ENCODE measurements around the gene RPS25.
A peak's percentile ranks its signal among the peaks of the same experiment; 100 is the strongest.
"Not testable (repeated sequence)": the region's sequence is repeated elsewhere in the genome, so short reads cannot be mapped to it uniquely, and the experiment has no call there.

The RPS25 gene

DNA sequence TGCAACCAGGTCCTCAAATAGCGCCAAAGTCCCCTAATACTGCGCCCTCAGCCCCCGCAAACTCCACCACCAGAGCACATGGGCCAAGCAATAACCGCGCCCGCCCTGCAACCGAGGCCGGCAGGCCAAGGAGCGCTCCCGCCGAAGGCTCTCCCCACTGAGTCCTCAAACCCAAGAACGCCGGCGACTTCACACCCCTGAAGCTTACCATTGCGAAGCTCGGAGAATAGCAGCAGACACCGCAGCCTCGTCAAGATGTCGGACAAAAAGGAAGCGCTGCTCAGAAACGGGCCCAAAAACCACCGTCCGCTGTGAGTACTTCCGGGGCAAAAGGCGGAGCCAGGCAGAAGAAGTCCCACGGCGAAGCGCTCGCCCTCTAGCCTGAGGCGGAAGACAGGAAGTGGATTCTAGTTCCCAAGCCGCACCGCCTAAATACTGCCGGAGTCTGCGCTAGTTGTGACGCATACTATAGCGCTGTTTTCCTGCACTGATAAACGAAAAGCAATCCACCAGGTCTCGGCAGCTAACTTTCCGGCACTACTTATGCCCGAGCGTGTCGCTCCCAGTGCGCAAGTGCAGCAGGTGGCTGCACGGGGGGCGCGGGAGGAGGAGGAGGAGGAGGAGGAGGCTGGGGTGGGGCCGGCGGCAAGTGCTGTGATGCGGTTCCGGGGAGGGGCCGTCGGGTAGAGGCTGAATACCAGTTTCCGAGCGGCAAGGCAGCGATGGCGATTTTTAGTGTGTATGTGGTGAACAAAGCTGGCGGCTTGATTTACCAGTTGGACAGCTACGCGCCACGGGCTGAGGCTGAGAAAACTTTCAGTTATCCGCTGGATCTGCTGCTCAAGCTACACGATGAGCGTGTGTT, at the start of gene RPS25, which contains the start of gene TRAPPC4:
Gene RPS25, minus strand, starts transcription at position 270 of the 865 bp plus-strand sequence. Its CDS starts 59 bp downstream, at position 211.
Gene TRAPPC4, plus strand, starts transcription at position 693 of the 865 bp plus-strand sequence. Its CDS starts 30 bp downstream, at position 723.
- DNase-seq (ENCODE audit: low read depth in 2 of 3, low spot score in 1 of 3) = peak; percentile 85 to 92 (median 92)

DNA sequence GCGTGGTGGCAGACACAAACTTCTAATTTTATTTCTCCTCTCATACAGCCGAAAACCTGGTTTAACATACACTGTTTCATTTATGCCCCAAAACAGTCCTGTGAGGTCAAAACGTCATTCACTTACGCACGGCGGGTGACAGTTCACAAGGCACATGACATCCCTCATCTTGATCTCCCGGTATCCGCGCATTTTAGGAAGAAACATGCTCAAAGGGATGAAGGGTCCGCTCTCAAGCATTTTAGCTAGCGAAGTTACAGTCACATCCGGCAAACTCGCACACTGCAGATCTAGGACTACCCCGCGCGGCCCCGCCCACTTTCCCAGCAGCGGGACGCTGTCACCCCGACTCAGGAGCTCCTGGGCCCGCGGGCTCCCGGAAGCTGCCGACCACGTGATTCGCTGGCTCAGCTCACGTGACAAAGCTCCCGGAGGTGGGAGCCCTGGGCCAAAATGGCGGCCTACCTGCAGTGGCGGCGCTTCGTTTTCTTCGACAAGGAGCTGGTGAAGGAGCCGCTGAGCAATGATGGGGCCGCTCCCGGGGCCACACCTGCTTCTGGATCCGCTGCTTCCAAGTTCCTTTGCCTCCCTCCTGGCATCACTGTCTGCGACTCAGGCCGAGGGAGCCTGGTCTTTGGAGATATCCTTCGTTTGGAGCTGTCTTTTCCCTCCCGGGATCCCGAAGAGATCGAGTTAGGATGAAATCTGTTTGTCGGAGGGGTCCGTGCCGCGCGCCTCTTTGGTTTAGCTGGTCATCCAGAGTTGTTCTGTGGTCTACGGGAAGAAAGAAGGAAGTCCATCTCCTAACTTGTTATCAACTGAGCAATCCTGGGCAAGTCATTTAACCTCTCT, 49.5 kb upstream of the RPS25 start, which contains the start of gene VPS11:
Gene VPS11, plus strand, starts transcription at position 448 of the 852 bp plus-strand sequence. Its CDS starts 6 bp downstream, at position 454.
- DNase-seq (ENCODE audit: low read depth in 2 of 3, low spot score in 1 of 3) = peak; percentile 95 to 98 (median 96)

DNA sequence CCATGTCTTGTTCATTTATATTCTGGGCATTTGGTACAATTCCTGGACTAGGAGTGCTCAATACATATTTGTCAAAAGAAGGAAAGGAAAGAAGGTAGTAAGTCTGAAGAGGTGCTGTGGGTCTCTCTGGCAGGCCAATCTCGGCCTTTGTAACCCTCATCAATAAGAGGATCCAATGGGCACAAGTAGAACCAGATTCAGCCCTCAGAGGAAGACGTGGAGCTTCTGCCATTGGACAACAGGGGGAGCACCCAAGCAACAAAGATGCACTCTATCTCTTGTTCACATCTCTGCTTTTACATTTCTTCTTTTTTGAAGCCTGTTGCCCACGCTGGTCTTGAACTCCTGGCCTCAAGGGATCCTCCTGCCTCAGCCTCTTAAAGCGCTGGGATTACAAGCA, 47.2 kb upstream of the RPS25 start:
- DNase-seq (ENCODE audit: low read depth in 2 of 3, low spot score in 1 of 3) = peak in 2 of 3 donors; percentile 21 to 37

DNA sequence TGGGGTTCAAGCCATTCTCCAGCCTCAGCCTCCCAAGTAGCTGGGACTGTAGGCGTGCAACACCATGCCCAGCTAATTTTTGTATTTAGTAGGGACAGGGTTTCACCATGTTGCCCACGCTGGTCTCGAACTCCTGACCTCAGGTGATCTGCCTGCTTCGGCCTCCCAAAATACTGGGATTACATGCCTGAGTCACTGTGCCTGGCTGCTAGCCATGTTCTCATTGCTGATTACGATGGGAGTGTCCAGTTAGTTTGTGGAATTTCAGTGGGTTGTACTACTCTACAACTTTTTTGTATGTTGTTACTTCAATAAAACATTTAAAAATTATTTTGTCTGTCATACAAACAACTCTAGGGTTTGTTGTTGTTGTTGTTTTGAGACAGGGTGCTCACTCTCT, 44.6 kb upstream of the RPS25 start:
- no peak for DNase-seq (ENCODE audit: low read depth in 2 of 3, low spot score in 1 of 3)

DNA sequence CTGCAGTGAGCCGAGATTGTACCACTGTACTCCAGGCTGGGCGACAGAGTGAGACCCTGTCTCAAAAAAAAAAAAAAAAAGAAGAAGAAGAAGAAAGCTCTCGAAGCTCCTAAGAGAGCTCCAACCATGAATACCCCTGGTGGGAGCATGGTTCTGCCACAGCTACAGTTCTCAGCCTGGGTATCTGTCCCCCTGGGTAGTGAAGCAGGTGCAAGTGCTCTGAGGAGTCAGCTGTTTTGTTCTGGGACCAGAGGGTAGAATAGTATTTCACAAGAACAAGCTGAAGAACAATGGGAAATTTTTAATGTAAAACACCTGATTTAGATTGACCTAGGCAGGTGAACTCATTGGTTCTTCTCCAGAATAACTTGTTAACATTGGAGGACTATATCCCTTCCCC, 43.1 kb upstream of the RPS25 start:
- no peak for DNase-seq (ENCODE audit: low read depth in 2 of 3, low spot score in 1 of 3)

DNA sequence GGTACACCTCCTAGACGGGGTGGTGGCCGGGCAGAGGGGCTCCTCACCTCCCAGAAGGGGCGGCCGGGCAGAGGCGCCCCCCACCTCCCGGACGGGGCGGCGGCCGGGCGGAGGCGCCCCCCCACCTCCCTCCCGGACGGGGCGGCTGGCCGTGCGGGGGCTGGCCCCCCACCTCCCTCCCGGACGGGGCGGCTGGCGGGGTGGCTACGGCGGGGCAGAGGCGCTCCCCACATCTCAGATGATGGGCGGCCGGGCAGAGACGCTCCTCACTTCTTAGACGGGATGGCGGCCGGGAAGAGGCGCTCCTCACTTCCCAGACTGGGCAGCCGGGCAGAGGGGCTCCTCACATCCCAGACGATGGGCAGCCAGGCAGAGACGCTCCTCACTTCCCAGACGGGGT, 41.0 kb upstream of the RPS25 start:
- not testable (repeated sequence) for DNase-seq (ENCODE audit: low read depth in 2 of 3, low spot score in 1 of 3)

DNA sequence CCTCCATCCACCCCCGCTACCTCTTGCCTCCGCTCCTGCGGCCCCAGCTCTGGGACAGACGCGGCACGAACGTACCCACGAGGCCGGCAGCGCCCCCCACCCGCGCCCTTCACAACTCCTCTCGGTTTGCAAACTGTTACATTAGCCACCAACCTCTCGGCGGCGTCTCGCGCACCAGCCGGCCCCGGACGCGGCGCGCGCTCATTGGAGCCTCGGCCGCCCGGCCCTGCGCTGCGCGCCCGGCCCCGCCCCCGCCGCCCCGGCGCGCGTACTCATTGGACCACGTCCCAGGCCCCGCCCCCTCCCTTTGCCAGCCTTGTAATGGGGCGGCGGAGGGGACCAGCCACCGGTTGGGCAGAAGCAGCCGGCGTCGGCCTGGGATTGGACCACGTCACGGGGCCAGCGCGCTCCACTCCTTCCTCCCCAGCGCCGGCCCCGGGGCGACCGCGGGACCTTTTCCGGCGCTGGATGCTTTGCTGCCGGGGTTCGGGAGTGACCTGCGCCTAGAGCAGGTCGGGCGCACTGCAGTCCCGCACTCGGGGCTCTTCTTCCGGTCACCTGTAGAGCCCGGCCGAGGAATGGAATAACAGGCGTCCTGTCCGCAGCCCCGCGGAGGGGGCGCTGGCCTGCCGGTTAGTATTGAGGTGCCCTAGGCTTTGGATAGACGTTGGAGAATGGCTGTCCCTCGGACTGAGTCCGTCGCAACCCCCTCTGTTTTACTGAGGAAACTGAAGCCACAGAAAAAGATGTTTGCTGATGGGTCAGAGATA, 39.0 kb upstream of the RPS25 start, which contains the start of gene HYOU1:
Gene HYOU1, minus strand, starts transcription at position 206 of the 770 bp plus-strand sequence. CDS start 1,045 bp downstream, outside the sequence.
- peak; percentile 96 to 100 (median 96) for DNase-seq (ENCODE audit: low read depth in 2 of 3, low spot score in 1 of 3)

DNA sequence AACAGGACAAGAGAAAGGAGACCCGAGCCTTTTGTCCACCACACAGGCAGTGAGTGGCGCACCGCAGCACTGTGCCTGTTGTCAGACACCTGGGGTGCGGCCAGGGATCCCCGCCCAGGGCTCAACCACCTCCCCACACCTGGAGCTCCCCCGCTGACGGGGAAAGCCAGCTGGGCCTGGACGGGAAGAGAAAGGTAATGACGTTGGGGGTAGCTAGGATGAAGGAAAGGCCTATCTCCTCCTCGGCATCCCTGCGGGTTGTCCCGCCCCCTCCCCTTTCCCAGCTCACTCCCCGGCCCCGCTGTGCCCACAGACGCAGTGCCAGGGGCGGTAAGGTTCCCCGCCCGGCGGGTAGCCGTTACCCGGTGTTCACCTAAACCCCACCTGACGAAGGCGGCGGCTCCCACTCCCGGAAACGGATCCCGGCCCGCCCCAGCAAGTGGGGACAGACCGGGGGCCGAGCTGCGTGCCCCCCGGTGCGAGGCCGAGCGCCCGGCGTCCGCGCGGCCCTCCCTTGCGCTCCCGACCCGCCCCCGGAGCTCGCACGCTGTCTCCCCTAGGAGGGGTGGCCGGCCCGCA, 38.4 kb upstream of the RPS25 start:
- DNase-seq (ENCODE audit: low read depth in 2 of 3, low spot score in 1 of 3) = no peak

DNA sequence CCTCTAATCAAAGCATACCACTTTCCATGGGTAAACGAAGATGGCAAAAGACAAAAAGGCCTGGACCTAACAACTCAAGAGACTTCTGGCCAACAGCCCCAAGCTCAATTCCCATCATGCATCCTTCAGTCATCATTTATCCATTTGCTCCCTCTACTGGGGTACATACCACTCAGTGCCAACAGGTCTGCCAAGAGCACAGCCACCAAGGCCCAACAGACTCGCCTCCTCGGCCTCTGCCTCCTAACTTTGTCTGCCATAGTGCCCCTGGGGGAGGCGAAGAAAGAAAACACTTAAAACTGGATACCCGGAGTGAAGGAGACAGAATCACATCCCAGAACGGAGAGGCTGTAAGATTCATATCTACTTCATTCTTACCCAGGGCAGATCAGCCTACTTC, 37.8 kb upstream of the RPS25 start:
- no peak for DNase-seq (ENCODE audit: low read depth in 2 of 3, low spot score in 1 of 3)

DNA sequence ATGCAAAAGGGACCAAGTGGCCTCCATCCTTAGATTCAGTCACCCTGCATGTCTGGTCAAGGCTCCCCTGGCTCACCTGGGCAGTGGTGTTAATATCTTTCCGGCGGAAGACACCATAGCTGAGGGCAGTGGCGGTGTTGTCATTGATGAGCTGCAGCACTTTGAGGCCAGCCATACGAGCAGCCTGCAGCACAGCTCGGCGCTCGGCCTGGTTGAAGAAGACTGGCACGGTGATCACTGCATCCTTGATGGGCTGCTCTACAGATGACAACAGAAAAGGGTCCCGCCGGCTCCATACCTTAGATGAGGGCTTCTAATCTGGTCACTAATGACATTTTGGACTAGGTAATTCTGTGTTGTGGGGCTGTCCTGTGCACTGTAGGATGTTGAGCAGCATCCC, 36.3 kb upstream of the RPS25 start:
- DNase-seq (ENCODE audit: low read depth in 2 of 3, low spot score in 1 of 3) = no peak

DNA sequence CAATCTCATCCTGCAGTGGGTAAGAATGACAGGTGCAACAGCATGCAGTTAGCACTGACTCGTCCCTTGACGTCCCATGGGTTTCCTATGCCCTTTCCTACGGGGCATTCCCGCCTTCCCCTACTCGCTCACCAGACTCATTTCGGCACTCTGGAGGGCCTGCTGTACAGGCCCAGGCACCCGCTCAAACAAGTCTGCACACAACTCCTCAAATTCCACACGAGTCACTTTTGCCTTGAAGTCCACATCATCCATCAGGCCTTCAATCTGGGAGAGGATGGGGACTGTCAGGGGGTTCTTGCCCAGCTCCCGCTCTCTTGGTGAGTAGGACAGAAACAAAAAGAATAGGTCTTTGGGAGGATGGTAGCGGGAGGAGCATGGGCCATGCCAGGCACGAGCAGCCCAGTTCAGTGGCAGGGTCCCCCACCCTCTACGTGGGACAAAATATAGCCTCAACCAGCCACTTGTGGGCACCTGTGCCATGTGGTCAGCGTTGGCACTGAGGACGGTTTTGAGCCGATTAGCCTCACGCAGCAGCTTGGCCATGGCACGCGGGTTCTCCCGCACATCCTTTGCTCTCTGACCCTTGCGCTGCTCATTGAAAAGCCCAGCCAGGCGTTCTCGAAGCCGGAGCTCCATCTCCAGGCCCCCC, 34.1 kb upstream of the RPS25 start:
- no peak for DNase-seq (ENCODE audit: low read depth in 2 of 3, low spot score in 1 of 3)

DNA sequence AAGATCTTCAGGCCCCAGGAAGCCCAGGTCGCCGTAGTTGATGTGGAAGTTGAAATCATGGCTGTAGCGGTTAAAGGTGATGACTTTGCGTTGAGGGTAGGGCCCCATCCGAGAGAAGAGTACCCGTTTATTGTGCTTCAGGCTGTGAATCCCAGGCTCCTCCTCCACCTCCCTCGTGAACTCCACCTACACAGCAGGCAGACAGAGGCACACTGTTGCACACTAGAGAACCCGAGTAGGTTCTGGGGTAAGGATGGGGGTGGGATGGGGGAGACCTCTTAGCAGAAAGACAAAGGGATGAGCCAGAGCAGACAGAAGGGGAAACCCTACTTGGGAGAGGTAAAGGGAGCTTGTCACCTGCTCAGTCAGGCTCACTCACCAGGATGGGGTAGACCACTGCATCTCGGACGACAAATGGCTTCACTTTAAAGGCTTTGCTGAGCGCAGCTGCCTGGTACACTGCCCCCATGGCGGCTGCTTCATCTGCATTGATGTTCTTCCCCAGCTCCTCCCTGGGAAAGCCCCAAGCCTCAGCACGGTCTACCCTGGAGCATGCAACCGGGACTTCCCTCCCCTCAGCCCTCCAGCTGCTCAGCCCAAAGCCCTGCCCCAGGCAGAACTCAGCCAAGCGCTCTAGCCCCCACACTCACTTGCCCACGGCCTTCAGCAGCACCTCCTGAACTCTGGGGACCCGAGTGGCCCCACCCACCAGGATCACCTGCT, 33.5 kb upstream of the RPS25 start:
- no peak for DNase-seq (ENCODE audit: low read depth in 2 of 3, low spot score in 1 of 3)

DNA sequence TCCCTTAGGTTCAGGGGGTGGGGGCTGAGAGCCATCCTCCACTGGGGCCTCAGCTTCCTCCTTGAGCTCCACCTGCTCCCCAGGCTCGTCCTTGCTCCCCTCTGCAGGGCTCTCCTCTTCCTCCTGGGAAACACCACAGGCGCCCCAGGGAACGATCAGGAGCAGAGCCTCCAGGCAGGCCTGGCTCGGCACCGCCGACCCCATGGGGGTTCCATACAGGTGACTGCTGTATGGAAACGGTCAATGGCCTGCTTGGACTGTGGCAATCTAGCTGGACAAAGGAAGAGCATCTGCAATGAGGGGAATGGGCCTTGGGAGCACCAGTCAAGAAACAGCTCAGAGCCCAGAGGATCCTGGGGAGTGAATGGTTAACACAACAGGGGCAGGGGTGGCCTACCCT, 30.9 kb upstream of the RPS25 start:
- no peak for DNase-seq (ENCODE audit: low read depth in 2 of 3, low spot score in 1 of 3)

DNA sequence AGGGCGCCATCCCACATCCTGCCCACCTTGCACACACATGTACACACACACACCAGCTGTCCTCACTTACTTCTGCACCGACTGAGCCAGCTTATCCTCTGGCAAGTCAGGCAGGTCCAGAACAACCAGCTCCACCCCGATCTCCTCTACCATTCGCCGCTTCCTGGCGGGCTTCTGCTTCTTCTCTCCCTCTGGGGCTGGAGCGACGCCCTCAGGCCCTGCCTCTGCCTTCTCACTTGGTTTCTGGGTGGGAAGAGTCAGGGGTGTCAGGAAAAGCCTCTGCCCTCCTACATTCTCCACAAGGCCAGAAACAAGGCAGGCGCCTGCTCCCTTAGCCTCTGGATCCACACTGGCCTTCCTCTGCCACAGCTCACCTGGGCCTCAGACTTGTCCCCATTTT, 30.5 kb upstream of the RPS25 start:
- DNase-seq (ENCODE audit: low read depth in 2 of 3, low spot score in 1 of 3) = no peak

DNA sequence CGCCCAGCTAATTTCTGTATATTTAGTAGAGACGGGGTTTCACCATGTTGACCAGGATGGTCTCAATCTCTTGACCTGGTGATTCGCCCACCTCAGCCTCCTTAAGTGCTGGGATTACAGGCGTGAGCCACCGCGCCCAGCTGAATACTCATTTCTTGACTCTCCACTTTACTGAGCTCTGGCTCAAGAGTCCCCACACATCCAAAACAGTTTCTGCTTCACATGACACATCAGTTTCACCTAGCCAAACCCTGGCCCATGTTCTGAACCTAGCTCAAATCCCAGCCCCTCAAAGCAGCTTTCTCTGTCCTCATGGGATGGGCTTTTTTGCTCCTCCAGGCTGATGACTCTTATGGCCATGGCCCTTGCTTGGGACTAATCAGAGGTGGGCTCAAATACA, 29.1 kb upstream of the RPS25 start:
- no peak for DNase-seq (ENCODE audit: low read depth in 2 of 3, low spot score in 1 of 3)

DNA sequence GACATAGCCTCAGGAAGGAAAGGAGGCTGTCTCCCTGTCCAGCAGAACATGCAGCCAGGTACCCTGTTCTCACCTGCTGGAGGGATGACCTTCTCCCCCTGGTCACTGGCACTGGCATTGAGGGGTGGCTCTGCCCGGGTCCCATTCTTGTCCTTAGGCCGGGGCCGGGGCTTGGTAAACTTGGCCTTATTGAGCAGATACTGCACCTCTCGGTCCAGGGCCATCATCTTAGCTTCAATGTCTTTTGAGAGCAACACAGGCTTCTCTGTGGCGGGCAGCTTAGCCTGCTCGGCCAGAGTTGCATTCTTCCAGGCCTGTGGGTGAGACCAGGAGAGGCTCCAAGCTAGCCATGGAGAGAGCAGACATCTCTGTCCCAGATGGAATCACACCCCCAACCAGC, 28.3 kb upstream of the RPS25 start:
- no peak for DNase-seq (ENCODE audit: low read depth in 2 of 3, low spot score in 1 of 3)

DNA sequence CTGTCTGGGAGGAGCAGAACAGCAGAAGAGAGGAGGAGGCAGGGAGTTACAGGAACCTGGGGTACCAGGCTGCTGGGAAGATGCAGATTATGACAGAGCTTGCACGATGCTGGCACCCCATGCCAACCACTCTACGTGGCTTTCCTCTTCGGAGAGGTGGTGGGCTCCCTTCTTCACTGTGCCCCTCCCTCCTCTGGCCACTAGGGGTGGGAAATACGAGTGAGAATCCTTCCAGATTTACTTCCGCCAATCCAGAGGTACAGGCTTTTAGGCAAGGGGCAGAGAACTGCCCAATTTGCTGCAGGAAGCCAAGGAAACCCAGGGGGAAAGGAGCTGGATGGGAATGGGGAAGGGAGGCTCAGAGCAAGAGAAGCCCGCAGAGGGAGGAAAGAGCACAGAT, 26.6 kb upstream of the RPS25 start:
- DNase-seq (ENCODE audit: low read depth in 2 of 3, low spot score in 1 of 3) = no peak

DNA sequence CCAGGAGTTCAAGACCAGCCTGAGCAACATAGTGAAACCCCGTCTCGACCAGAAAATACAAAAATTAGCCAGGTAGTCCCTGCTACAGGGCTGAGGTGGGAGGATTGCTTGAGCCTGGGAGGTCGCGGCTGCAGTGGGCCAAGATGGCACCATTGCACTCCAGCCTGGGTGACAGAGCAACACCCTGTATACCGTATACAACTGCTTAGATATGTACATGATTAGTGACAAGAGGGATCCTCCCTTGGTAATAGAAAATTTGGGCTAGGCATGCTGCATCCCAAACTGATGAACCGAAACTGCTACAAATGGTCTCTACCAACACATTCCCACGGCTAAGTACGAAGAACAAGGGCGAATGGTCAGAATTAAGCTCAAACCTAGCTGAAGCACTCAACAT, 24.8 kb upstream of the RPS25 start:
- DNase-seq (ENCODE audit: low read depth in 2 of 3, low spot score in 1 of 3) = no peak

DNA sequence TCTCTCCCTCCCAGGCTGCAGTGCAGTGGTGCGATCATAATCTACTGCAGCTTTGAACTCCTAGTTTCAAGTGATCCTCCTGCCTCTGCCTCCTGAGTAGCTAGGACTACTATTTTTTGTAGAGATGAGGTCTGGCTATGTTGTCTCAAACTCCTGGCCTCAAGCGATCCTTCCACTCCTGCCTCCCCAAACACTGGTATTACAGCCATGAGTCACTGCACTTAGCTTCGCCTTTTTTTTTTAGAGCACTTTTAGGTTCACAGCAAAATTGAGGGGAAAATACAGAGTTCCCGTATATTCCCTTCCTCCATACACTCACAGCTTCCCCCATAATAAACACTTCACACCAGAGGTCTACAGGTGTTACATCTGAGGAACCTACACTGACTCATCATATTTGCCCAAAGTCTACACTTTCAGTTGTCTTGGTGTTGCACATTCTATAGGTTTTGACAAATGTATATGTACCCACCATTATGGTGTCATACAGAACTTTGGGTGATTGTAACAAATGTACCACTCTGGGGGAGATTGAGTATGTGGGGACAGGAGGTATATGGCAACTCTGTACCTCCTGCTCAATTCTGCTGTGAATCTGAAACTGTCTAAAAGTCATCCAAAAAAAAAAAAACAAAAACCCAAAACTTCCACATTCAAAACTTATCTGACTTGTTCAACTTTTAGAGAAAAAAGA, 23.8 kb upstream of the RPS25 start:
- no peak for DNase-seq (ENCODE audit: low read depth in 2 of 3, low spot score in 1 of 3)

All from stimulated activated CD4-positive, alpha-beta T cell treated with anti-CD3 and anti-CD28 coated beads, Interleukin-12 subunit alpha, Interleukin-12 subunit beta, amount 100 ng/mL, for 48 hours (primary cell).